ENCODE measurements around the gene EMILIN2. TPM values are rescaled to one million over a fixed set of nuclear protein-coding genes. Genes with fewer than 3 reads are reported as not detected.

Gene EMILIN2
- total and polyA plus RNA-seq, 9 of the 15 experiments (the other 6 are each of a cell fraction or from before 2014, with no cell fraction given), result 0.01 to 0.40 (median 0.19) TPM

- TF ChIP-seq, protein P1, sequence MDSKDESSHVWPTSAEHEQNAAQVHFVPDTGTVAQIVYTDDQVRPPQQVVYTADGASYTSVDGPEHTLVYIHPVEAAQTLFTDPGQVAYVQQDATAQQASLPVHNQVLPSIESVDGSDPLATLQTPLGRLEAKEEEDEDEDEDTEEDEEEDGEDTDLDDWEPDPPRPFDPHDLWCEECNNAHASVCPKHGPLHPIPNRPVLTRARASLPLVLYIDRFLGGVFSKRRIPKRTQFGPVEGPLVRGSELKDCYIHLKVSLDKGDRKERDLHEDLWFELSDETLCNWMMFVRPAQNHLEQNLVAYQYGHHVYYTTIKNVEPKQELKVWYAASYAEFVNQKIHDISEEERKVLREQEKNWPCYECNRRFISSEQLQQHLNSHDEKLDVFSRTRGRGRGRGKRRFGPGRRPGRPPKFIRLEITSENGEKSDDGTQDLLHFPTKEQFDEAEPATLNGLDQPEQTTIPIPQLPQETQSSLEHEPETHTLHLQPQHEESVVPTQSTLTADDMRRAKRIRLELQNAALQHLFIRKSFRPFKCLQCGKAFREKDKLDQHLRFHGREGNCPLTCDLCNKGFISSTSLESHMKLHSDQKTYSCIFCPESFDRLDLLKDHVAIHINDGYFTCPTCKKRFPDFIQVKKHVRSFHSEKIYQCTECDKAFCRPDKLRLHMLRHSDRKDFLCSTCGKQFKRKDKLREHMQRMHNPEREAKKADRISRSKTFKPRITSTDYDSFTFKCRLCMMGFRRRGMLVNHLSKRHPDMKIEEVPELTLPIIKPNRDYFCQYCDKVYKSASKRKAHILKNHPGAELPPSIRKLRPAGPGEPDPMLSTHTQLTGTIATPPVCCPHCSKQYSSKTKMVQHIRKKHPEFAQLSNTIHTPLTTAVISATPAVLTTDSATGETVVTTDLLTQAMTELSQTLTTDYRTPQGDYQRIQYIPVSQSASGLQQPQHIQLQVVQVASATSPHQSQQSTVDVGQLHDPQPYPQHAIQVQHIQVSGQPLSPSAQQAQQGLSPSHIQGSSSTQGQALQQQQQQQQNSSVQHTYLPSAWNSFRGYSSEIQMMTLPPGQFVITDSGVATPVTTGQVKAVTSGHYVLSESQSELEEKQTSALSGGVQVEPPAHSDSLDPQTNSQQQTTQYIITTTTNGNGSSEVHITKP (IDR thresholded peaks at IDR 0.05; ENCODE audit: partially characterized antibody), result no peak
- TF ChIP-seq PHB2 (IDR thresholded peaks at IDR 0.05; ENCODE audit: low read depth) (no peak), DACH1 (IDR thresholded peaks at IDR 0.05; ENCODE audit: partially characterized antibody) (peak; percentile 19), BRD4 (IDR thresholded peaks at IDR 0.05) (no peak), FOXA3 (CRISPR knock-in tag; conservative IDR thresholded peaks at IDR 0.05 in 1 of 2, IDR thresholded peaks at IDR 0.05 in 1 of 2) (no peak), CEBPG (CRISPR knock-in tag; IDR thresholded peaks at IDR 0.05) (peak; percentile 42; the same call in 1 of the 2 replicates), CEBPG (tag; conservative IDR thresholded peaks at IDR 0.05 in 1 of 2, IDR thresholded peaks at IDR 0.05 in 1 of 2) (peak in 1 of 2 experiments; percentile 39; a peak in 2 of 4 replicates), SRSF1 (IDR thresholded peaks at IDR 0.05; ENCODE audit: low read depth, low read length) (no peak), CLOCK (CRISPR knock-in tag; IDR thresholded peaks at IDR 0.05; ENCODE audit: borderline replicate concordance) (no peak), SUPT5H (IDR thresholded peaks at IDR 0.05) (no peak), PPARD (CRISPR knock-in tag; IDR thresholded peaks at IDR 0.05) (no peak), MYNN (IDR thresholded peaks at IDR 0.05) (0 out of 2 replicates have a peak, but pooled peaks have one; percentile 17), MYNN (CRISPR knock-in tag; IDR thresholded peaks at IDR 0.05) (no peak), MYBL2 (IDR thresholded peaks at IDR 0.05; ENCODE audit: low read depth) (peak; percentile 90), MYBL2 (CRISPR knock-in tag; IDR thresholded peaks at IDR 0.05; ENCODE audit: borderline replicate concordance) (no peak), PHF20 (IDR thresholded peaks at IDR 0.05; ENCODE audit: partially characterized antibody) (no peak)
- TF ChIP-seq, protein P2, sequence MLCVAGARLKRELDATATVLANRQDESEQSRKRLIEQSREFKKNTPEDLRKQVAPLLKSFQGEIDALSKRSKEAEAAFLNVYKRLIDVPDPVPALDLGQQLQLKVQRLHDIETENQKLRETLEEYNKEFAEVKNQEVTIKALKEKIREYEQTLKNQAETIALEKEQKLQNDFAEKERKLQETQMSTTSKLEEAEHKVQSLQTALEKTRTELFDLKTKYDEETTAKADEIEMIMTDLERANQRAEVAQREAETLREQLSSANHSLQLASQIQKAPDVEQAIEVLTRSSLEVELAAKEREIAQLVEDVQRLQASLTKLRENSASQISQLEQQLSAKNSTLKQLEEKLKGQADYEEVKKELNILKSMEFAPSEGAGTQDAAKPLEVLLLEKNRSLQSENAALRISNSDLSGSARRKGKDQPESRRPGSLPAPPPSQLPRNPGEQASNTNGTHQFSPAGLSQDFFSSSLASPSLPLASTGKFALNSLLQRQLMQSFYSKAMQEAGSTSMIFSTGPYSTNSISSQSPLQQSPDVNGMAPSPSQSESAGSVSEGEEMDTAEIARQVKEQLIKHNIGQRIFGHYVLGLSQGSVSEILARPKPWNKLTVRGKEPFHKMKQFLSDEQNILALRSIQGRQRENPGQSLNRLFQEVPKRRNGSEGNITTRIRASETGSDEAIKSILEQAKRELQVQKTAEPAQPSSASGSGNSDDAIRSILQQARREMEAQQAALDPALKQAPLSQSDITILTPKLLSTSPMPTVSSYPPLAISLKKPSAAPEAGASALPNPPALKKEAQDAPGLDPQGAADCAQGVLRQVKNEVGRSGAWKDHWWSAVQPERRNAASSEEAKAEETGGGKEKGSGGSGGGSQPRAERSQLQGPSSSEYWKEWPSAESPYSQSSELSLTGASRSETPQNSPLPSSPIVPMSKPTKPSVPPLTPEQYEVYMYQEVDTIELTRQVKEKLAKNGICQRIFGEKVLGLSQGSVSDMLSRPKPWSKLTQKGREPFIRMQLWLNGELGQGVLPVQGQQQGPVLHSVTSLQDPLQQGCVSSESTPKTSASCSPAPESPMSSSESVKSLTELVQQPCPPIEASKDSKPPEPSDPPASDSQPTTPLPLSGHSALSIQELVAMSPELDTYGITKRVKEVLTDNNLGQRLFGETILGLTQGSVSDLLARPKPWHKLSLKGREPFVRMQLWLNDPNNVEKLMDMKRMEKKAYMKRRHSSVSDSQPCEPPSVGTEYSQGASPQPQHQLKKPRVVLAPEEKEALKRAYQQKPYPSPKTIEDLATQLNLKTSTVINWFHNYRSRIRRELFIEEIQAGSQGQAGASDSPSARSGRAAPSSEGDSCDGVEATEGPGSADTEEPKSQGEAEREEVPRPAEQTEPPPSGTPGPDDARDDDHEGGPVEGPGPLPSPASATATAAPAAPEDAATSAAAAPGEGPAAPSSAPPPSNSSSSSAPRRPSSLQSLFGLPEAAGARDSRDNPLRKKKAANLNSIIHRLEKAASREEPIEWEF (CRISPR knock-in tag; IDR thresholded peaks at IDR 0.05), result no peak
Measured at GRCh38 chr18:2855560-2856350, 8.9 kb downstream of the EMILIN2 start (continued).
